ENCODE measurements around the gene TSPAN18. TPM values are rescaled to one million over a fixed set of nuclear protein-coding genes. Genes with fewer than 3 reads are reported as not detected.

TSPAN18 gene
- total and polyA plus RNA-seq, 2 experiments from 2014 or later, result 0.20 to 0.54 TPM

DNA sequence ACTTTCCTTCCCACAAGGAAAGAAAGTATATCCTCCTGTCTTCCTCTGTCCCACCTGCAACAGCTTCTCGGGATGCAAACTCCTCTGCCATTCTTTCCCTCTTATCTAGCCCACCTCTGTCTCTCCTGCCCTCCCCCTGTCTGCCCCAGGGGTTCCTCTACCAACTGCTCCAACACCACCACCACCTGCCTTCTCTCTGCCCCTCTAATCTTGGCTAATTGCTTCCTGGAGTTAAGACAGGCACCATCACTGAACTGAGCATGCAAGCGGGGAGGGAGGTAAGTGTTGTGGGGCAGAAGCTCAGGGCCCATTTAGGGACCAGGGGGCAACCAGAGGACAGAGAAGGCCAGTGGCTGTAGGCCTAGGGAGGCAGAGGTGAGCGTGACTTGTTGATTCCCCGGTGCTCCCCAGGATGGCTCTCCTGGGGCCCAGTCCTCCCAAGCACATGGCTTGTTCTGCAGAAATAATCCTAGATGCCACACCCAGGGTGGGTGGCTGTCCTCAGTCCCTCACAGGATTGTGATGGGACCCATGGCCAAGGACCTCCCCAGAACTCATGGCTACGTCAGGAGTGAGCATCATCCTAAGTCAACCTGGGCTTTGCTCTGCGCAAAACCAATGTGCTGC, 112.8 kb downstream of the TSPAN18 start:
- TF ChIP-seq EZH2 (IDR thresholded peaks at IDR 0.05; ENCODE audit: insufficient read depth, poor library complexity, severe bottlenecking), result no peak
- no peak for TF ChIP-seq EZH2phosphoT487 (IDR thresholded peaks at IDR 0.05; ENCODE audit: insufficient read depth, low read depth)
- in situ Hi-C loops (cut with MboI), result no loop called here
- Histone ChIP-seq H3K79me2 (ENCODE audit: insufficient read depth) (no peaks in the 10 kb centered on the region), H3K9ac (no peak overlapping the region), H3K27me3 (replicated peaks; ENCODE audit: insufficient read depth) (0 out of 2 replicates have a peak, but pooled peaks cover under 1% of the 10 kb centered on the region), H3F3A (ENCODE audit: insufficient read depth) (peaks cover 26% of the 10 kb centered on the region), H3K36me3 (ENCODE audit: low read depth) (no peaks in the 10 kb centered on the region), H3K9me3 (ENCODE audit: low read depth) (no peaks in the 10 kb centered on the region), H3K4me2 (ENCODE audit: unreplicated experiment) (no peak overlapping the region), H2AFZ (no peak overlapping the region), H3K27ac (no peak overlapping the region), H3K4me1 (ENCODE audit: insufficient read depth) (peaks cover 36% of the 10 kb centered on the region), H3K9me2 (ENCODE audit: insufficient read depth) (no peaks in the 10 kb centered on the region), H3K4me3 (no peak overlapping the region), H4K20me1 (ENCODE audit: insufficient read depth) (no peaks in the 10 kb centered on the region)
- WGBS, 2 experiments (ENCODE audit: low coverage in 1 of 2, low lambda C conversion rate in 2 of 2, missing lambda C conversion rate in 2 of 2), result 71 to 85% methylated on average over 5 to 6 of the region's 6 CpGs
- no peak for DNase-seq

DNA sequence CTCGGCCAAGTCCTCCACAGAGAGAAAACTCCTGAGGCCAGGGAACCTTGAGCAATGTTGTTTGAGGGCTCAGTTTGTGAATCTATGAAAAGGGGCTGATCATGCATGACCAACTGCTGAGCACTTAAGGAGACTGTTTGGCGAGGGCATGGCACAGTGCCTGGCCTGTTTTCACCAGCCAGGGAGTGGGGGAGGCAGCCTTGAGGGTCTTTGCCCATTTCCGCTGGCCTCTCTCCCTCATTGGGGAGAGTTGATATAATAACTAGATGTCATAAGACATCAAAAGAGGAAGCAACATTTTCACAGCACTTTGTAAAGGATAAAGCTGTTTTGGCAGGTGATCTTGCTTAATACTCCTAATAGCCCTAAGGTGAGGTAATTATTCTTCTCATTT, 113.3 kb downstream of the TSPAN18 start:
- Histone ChIP-seq H3F3A (ENCODE audit: insufficient read depth) (peaks cover 26% of the 10 kb centered on the region), H3K36me3 (ENCODE audit: low read depth) (no peaks in the 10 kb centered on the region), H3K9me3 (ENCODE audit: low read depth) (no peaks in the 10 kb centered on the region), H2AFZ (no peak overlapping the region), H4K20me1 (ENCODE audit: insufficient read depth) (no peaks in the 10 kb centered on the region), H3K9me2 (ENCODE audit: insufficient read depth) (no peaks in the 10 kb centered on the region), H3K27ac (no peak overlapping the region), H3K79me2 (ENCODE audit: insufficient read depth) (no peaks in the 10 kb centered on the region), H3K9ac (no peak overlapping the region), H3K4me1 (ENCODE audit: insufficient read depth) (peaks cover 36% of the 10 kb centered on the region), H3K4me3 (no peak overlapping the region), H3K27me3 (replicated peaks; ENCODE audit: insufficient read depth) (no peaks in the 10 kb centered on the region), H3K4me2 (ENCODE audit: unreplicated experiment) (no peak overlapping the region)
- WGBS, 2 experiments (ENCODE audit: low coverage in 1 of 2, low lambda C conversion rate in 2 of 2, missing lambda C conversion rate in 2 of 2), result 96 to 100% methylated on average over 3 of the region's 3 CpGs
- no peak for TF ChIP-seq EZH2 (IDR thresholded peaks at IDR 0.05; ENCODE audit: insufficient read depth, poor library complexity, severe bottlenecking)
- in situ Hi-C loops (cut with MboI), result no loop called here
- no peak for DNase-seq

DNA sequence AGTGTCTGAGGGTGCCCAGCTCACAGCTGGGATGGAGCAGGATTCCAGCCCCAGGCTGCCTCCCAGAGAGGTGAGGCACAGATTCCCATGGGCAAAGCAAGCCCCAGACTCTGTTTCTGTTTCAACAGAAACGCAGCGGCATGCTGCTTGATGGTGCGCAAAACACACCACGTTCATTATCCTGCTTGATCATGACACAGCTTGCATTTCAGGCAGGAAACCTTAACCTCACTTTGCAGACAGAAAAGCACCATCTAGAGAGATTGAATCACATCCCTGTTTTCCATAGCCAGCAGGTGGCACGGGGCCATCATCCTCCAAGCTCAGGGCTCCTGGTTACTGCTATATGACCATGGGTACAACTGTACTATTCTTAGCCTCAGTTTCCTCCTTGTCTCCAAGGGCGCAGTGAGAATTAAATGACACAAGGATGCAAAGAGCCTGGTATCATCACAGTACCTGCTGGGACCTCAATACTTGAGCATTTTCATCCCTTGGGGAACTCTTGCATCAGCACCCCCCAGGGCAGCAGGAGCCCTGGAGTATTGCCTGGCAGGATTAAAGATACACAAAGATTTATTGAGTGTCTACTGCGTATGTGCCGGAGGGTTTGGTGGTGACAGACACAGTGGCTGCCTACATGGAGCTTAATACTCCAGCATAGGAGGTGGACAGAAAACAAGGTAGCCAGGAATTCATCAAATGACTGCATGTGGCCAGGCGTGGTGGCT, 113.9 kb downstream of the TSPAN18 start:
- no peaks in the 10 kb centered on the region for H3K9me2 ChIP-seq (ENCODE audit: insufficient read depth)
- H3F3A ChIP-seq (ENCODE audit: insufficient read depth), result peaks cover 26% of the 10 kb centered on the region
- 90 to 91% methylated on average over 9 of the region's 9 CpGs for WGBS, 2 experiments (ENCODE audit: low coverage in 1 of 2, low lambda C conversion rate in 2 of 2, missing lambda C conversion rate in 2 of 2)
- no peak overlapping the region for H3K9ac ChIP-seq
- H3K9me3 ChIP-seq (ENCODE audit: low read depth), result no peaks in the 10 kb centered on the region
- H3K36me3 ChIP-seq (ENCODE audit: low read depth), result no peaks in the 10 kb centered on the region
- H3K4me3 ChIP-seq, result no peak overlapping the region
- no peaks in the 10 kb centered on the region for H4K20me1 ChIP-seq (ENCODE audit: insufficient read depth)
- in situ Hi-C loops (cut with MboI), result no loop called here
- H3K79me2 ChIP-seq (ENCODE audit: insufficient read depth), result no peaks in the 10 kb centered on the region
- no peaks in the 10 kb centered on the region for H3K27me3 ChIP-seq (replicated peaks; ENCODE audit: insufficient read depth)
- no peak for DNase-seq
- no peak overlapping the region for H2AFZ ChIP-seq
- peaks cover 36% of the 10 kb centered on the region for H3K4me1 ChIP-seq (ENCODE audit: insufficient read depth)
- TF ChIP-seq EZH2phosphoT487 (IDR thresholded peaks at IDR 0.05; ENCODE audit: insufficient read depth, low read depth), result no peak
- TF ChIP-seq EZH2 (IDR thresholded peaks at IDR 0.05; ENCODE audit: insufficient read depth, poor library complexity, severe bottlenecking), result no peak
- H3K27ac ChIP-seq, result no peak overlapping the region
- H3K4me2 ChIP-seq (ENCODE audit: unreplicated experiment), result no peak overlapping the region

DNA sequence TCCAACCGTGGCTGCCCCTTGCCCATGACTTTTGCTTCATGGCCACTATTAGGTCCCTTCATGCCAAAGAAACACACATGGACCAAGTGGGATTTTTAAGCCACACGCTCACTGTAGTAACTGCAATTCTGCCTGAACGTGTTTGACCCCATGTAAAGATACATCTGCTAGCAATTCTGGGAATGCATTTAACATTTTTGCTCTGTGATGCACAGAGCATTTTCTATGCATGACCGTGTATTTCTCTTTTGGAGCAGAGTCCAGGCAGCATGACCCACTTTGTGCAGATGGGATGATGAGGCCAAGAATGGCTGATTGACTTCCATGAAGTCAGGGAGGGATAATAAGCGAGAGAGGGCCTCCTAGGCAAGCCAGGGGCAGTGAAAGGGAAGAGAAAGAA, 115.5 kb downstream of the TSPAN18 start:
- no peaks in the 10 kb centered on the region for H3K9me2 ChIP-seq (ENCODE audit: insufficient read depth)
- H3K9ac ChIP-seq, result no peak overlapping the region
- DNase-seq, result peak; percentile 95
- peak overlapping the region; percentile 54 for H3K27ac ChIP-seq
- WGBS, 2 experiments (ENCODE audit: low coverage in 1 of 2, low lambda C conversion rate in 2 of 2, missing lambda C conversion rate in 2 of 2), result 6 to 8% methylated on average over 5 of the region's 5 CpGs
- no peaks in the 10 kb centered on the region for H3K27me3 ChIP-seq (replicated peaks; ENCODE audit: insufficient read depth)
- peaks cover 32% of the 10 kb centered on the region for H3K4me1 ChIP-seq (ENCODE audit: insufficient read depth)
- in situ Hi-C loops (cut with MboI), result no loop called here
- peak overlapping the region; percentile 47 for H3K4me2 ChIP-seq (ENCODE audit: unreplicated experiment)
- H4K20me1 ChIP-seq (ENCODE audit: insufficient read depth), result no peaks in the 10 kb centered on the region
- H3K4me3 ChIP-seq, result no peak overlapping the region
- no peak for TF ChIP-seq EZH2phosphoT487 (IDR thresholded peaks at IDR 0.05; ENCODE audit: insufficient read depth, low read depth)
- no peak for TF ChIP-seq EZH2 (IDR thresholded peaks at IDR 0.05; ENCODE audit: insufficient read depth, poor library complexity, severe bottlenecking)
- H3K9me3 ChIP-seq (ENCODE audit: low read depth), result no peaks in the 10 kb centered on the region
- H3K79me2 ChIP-seq (ENCODE audit: insufficient read depth), result no peaks in the 10 kb centered on the region
- peaks cover 23% of the 10 kb centered on the region for H3F3A ChIP-seq (ENCODE audit: insufficient read depth)
- H3K36me3 ChIP-seq (ENCODE audit: low read depth), result no peaks in the 10 kb centered on the region
- H2AFZ ChIP-seq, result peak overlapping the region; percentile 49

Measured in GM23248 (cell line).